Sigmoid colon (tissue), 4 donors: ENCODE measurements around the gene UNC79.

ENCODE experiments used
- POLR2A ChIP-seq, 2 donors: fragments of 450-650 bp; IDR thresholded peaks; one replicate each; pipeline ENCODE4 v1.6.1; 2016; ENCODE audit warnings: antibody characterized with exemption in 2 of 2, mild to moderate bottlenecking in 2 of 2, moderate library complexity in 2 of 2
- POLR2AphosphoS5 ChIP-seq, 4 donors: sonication (generic); formaldehyde crosslinking; IDR thresholded peaks; one replicate each; pipeline ENCODE4 v1.6.1; 2017; ENCODE audit warnings: antibody characterized with exemption in 4 of 4

DNA sequence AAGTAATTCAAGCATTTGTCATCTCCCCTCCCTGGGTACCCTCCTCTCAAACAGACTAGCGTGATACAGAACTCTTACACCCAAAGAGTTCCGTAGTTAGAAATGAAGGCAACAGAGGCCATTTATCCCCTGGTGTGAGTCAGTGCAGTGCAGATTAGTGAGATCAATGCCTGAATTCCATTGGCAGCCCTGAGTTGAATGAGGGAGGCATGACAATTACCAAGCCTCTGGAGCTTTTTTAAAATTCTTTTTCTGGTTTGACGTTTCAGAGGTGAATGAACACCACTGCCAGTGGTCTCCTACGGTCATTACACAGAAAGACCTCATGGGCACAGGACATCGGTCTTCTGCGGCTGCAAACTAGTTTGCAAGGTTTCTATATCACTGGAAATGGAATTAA lies 263.2 kb downstream of the UNC79 start:
- no peak for TF ChIP-seq POLR2AphosphoS5 (IDR thresholded peaks at IDR 0.05)
- no peak for TF ChIP-seq POLR2A (IDR thresholded peaks at IDR 0.05)
